GM19463 (cell line): ENCODE data around the gene TUBGCP6.
"Not testable (repeated sequence)": the region's sequence is repeated elsewhere in the genome, so short reads cannot be mapped to it uniquely, and the experiment has no call there.

Source experiments
- ATAC-seq: cut with Tn5 transposase; IDR thresholded peaks from one replicate; pipeline ENCODE4 v1.9.1; 2021; ENCODE audit warnings: mild to moderate bottlenecking, moderate library complexity; ENCODE audit not compliant: unreplicated experiment

TUBGCP6 gene

DNA sequence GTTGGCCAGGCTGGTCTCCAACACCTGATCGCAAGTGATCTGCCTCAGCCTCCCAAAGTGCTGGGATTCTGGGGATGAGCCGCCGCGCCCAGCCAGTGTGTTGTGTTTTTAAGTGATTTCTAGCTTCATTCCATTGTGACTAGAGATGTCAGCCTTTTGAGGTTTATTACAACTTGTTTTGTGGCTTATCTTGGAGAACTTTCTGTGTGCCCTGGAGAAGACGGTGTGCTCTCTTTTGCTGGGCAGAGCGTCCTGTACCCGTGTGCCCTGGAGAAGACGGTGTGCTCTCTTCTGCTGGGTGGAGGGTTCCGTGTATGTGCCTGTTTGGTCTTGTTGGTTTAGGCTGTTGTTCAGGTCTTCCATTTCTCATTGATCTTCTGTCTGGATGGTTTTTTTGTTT lies 31.6 kb downstream of the TUBGCP6 start:
- ATAC-seq, result no peak

DNA sequence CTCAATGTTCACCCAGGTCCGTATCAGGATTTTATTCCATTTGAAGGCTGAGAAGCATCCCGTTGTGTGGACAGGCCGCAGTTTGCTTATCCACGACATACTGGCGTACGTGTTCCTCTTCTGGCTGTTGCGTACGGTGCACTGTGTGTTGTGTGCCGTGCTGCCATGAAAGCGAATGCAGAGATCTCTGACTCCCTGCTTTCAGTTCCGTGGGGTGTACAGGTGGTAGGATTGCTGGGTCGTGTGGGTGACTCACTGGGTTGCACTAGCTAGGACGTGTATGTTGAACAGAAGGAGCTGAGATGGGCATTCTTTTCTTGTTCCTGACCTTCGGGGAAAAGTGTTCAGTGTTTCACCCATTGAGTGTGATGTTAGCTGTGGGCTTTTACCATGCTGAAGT lies 33.7 kb downstream of the TUBGCP6 start:
- no peak for ATAC-seq

GRCh38 chr22:50210378-50211139 lies 34.3 kb downstream of the TUBGCP6 start:
- ATAC-seq, result no peak

DNA sequence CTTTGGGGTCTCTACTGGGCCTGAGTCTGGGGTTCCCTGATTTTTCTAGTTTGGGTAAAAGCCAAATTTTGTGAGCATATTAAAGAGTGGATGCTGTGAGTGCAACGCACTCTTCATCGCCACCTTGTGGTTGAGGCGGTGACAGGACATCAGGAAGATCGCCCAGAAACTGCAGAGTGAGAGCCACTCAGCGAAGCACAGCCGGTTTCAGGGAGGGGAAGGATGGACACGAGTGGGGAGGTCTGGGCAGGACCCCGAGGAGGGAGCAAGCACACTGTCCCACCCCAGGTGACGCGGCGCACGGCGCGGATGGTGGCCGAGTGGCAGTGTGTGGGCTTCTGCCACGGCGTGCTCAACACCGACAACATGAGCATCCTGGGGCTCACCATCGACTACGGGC lies 34.9 kb downstream of the TUBGCP6 start:
- no peak for ATAC-seq

DNA sequence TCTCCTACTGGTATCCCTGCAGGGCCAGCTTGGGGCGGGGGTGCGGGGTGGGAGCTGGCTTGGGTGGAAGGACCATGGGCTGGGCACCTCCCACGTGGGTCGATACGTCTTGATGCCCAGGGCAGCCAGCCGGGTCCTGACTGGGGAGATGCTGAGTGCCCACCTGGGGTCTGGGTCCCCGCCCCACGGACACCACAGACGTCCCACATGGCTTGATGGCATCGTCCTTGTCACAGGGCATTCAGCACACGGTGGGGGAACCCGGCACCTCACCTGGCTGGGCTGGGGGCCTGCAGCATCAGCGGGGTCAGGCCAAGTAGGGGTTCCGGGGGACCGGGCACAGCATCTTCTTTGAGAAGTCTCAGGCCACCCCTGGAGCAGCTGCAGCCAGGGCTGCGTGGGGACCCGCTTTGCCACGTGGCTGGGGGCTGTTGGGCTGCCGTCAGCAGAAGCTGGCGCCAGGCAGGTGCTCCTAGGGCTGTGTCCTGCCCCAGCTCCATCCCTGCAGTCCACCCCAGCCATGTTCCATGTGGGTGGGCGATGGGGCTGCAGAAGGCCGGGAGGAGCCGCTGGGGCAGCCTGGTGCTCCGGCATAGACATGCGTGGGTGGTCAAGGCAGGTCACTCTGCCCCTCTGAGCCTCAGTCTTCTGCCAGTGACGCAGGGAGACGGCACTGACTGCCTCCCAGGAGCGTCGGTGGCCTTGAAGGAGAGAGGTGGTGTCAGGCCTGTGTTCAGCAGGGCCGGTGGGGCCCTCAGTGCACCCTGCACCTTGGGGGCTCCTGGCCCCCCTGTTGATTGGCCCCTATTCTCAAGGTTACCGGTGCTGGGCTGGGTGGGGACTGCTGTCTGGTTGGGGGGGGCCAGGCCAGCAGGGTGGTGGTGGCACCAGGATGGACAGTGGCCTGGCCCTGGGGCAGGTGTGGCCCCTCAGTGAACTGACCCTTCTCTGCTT lies 35.6 kb downstream of the TUBGCP6 start:
- ATAC-seq, result no peak

- no peak for ATAC-seq
Observed at GRCh38 chr22:50208430-50208938, 36.3 kb downstream of the TUBGCP6 start.

GRCh38 chr22:50207383-50208140 lies 37.3 kb downstream of the TUBGCP6 start:
- ATAC-seq, result no peak

- ATAC-seq, result no peak
Observed at GRCh38 chr22:50206599-50206998, 38.2 kb downstream of the TUBGCP6 start.

- ATAC-seq, result no peak
Observed at GRCh38 chr22:50205781-50206569, 38.8 kb downstream of the TUBGCP6 start.

DNA sequence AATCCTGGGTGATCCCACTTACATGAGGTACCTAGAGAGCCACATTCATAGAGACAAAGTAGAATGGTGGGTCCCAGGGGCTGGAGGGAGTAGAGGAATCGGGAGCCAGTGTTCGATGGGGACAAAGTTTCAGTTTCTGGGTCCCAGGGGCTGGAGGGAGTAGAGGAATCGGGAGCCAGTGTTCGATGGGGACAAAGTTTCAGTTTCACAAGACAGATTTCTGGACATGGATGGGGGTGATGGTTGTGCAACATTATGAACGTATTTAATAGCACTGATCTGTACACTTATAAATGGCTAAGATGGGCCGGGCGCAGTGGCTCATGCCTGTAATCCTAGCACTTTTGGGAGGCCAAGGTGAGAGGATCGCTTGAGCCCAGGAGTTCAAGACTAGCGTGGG lies 39.8 kb downstream of the TUBGCP6 start:
- ATAC-seq, result not testable (repeated sequence)

DNA sequence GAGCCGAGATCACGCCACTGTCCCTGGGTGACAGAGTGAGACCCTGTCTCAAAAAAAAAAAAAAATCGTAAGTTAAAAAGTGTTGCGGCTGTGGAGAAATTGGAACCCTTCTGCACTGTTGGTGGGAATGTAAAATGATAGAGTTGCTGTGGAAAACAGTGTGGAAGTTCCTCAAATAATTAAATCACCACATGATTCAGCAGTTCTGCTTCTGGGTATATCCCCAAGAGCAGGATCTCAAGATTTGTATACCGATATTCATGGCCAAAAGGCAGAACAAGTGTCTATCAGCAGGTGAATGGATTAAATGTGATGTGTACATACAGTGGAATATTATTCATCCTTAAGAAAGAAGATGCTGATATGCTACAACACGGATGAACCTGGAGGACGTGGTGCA lies 40.3 kb downstream of the TUBGCP6 start:
- ATAC-seq, result no peak

DNA sequence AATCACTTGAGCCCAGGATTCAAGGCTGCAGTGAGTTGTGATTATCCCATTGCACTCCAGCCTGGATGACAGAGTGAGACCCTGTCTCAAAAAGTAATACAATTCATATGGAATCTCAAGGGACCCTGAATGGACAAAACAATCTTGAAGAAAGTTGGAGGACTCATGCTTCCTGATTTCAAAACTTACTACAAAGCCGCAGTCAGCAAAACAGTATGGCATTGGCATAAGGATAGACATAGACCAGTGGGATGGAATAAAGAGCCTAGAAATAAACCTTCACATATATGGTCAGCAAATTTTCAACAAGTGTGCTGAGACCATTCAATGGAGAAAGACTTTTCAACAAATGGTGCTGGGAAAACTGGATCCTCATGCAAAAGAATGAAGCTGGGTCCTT lies 41.5 kb downstream of the TUBGCP6 start:
- ATAC-seq, result no peak

- ATAC-seq, result no peak
Observed at GRCh38 chr22:50202130-50202666, 42.6 kb downstream of the TUBGCP6 start.

DNA sequence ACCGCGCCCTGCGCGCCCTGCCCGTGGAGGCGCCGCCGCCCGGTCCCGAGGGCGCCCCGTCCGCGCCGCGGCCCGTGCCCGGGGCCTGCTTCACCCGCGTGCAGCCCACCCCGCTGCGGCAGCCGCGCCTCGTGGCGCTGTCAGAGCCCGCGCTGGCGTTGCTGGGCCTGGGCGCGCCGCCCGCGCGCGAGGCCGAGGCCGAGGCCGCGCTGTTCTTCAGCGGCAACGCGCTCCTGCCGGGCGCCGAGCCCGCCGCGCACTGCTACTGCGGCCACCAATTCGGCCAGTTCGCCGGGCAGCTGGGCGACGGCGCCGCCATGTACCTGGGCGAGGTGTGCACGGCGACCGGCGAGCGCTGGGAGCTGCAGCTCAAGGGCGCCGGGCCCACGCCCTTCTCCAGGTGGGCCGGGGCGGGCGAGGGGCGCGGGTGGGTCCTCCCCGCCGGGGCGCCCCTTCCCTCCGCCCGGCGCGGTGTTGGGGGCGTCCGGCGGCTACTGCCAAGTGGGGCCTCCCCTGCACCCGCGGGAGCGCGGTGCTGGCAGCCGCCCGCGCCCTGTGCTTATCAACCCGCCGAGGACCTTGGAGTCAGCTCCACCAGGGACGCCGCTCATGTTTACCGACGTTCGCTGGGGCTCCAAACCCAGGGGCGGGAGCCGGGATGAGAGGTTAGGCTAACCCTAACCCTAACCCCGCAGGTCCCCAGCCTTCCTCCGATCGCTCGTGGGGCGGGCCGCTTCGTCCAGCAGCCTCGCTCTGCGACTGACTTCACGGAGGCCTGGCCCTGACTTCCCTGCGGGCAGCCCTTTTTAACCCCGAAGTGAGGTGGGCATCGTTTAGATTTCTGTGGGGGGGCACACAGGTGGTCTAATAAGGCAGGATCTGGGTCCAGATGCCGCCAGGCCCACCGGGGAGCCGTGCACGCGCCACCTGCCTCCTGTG lies 43.4 kb downstream of the TUBGCP6 start:
- peak; percentile 20 for ATAC-seq

GRCh38 chr22:50200461-50201190 lies 44.2 kb downstream of the TUBGCP6 start, which contains the start of gene SELENOO:
Gene SELENOO (plus strand): TSS chr22:50201011. CDS start chr22:50201037, 26 bp downstream.
- peak; percentile 74 for ATAC-seq

GRCh38 chr22:50199829-50200460 lies 44.9 kb downstream of the TUBGCP6 start:
- ATAC-seq, result no peak

- ATAC-seq, result no peak
Observed at GRCh38 chr22:50199251-50199721, 45.5 kb downstream of the TUBGCP6 start.
